Ramos (cell line): ENCODE results near the gene ETFB.

Experiments used
- in situ Hi-C: fragments of 300-500 bp; cut with MboI; formaldehyde crosslinking; loops from one replicate; pipeline ENCODE4 v1.14.3; 2022; ENCODE audit warnings: low sequenced_read_pairs; ENCODE audit not compliant: unreplicated experiment

The ETFB gene

GRCh38 chr19:51354103-51354741 is 12.0 kb downstream of the ETFB start:
- in situ Hi-C loops: no loop called here

- in situ Hi-C loops: no loop called here
Measured at GRCh38 chr19:51352783-51353360, 13.3 kb downstream of the ETFB start.

GRCh38 chr19:51351266-51351990 is 14.8 kb downstream of the ETFB start:
- in situ Hi-C loops: no loop called here

- in situ Hi-C loops: no loop called here
Measured at GRCh38 chr19:51347209-51347928, 18.8 kb downstream of the ETFB start.

- in situ Hi-C loops: no loop called here
Measured at GRCh38 chr19:51346742-51347141, 19.4 kb downstream of the ETFB start.

GRCh38 chr19:51345076-51345620 is 21.0 kb downstream of the ETFB start:
- in situ Hi-C loops: no loop called here

GRCh38 chr19:51342631-51343569 is 23.3 kb downstream of the ETFB start:
- in situ Hi-C loops: no loop called here

GRCh38 chr19:51341976-51342580 is 24.1 kb downstream of the ETFB start, which contains the start of gene VSIG10L:
VSIG10L (minus strand) TSS chr19:51342139; CDS start chr19:51342124, 15 bp downstream.
- in situ Hi-C loops: no loop called here

GRCh38 chr19:51341066-51341465 is 25.1 kb downstream of the ETFB start:
- in situ Hi-C loops: no loop called here

GRCh38 chr19:51339687-51340656 is 26.2 kb downstream of the ETFB start:
- in situ Hi-C loops: loop anchor here (5.0 kb wide), 1 partner anchor 97 kb away; no protein-coding TSS in a partner anchor

- in situ Hi-C loops: loop anchor here (5.0 kb wide), 1 partner anchor 98 kb away; no protein-coding TSS in a partner anchor
Measured at GRCh38 chr19:51339313-51339686, 26.9 kb downstream of the ETFB start.

- in situ Hi-C loops: loop anchor here (5.0 kb wide), 1 partner anchor 99 kb away; no protein-coding TSS in a partner anchor
Measured at GRCh38 chr19:51338563-51339312, 27.4 kb downstream of the ETFB start.

- in situ Hi-C loops: loop anchor here (5.0 kb wide), 1 partner anchor 99 kb away; no protein-coding TSS in a partner anchor
Measured at GRCh38 chr19:51337861-51338562, 28.2 kb downstream of the ETFB start.

- in situ Hi-C loops: loop anchor here (5.0 kb wide), 1 partner anchor 100 kb away; no protein-coding TSS in a partner anchor
Measured at GRCh38 chr19:51337141-51337860, 28.9 kb downstream of the ETFB start.

GRCh38 chr19:51333836-51334460 is 32.2 kb downstream of the ETFB start:
- in situ Hi-C loops: no loop called here
